Femur (tissue), 1 donor: ENCODE measurements around the gene ANKRD36C.
"Not testable (repeated sequence)": the region's sequence is repeated elsewhere in the genome, so short reads cannot be mapped to it uniquely, and the experiment has no call there.

Source experiments
- DNase-seq: peaks from one replicate; pipeline ENCODE4 v3.0.0-alpha.2; 2017

ANKRD36C gene

DNA sequence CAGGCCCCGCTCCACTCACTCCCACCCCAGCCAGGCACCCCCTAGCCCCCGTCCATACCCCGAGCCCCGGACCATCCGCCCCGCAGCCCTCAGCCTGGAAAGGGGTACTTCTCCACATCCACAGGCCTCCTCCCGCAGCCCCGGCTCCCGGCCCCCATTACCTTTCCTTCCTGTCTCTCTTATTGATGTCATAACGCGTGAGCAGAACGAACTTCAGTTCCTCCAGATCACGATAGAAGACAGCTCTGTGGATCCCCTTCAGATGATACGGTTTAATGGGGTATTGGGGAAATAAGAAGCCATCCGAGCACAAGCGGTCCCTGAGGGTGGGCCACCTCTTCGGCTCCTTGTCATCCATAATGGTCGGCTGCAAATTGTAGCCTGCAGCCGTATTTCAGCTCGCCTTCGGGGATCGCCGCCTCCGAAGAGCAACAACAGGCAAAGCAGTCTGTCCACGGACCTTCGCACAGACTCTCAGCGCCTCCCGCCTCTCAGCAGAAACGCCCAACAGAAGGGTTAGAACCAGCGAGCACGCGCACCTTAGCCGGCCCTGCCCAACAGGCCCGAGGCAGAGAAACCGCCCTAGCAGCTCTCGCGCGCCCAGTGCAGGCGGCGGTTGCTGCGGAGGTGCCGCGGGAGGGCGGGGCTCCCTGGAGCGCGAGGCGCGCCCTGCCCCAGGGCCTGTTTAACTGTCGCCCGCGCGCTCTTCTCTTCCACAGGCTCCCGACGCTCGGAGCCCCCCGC is at the start of gene ANKRD36C:
Gene ANKRD36C (minus strand): TSS at position 474 of the 744 bp plus-strand sequence. CDS start 116 bp downstream, at position 358.
- peak; percentile 57 for DNase-seq

DNA sequence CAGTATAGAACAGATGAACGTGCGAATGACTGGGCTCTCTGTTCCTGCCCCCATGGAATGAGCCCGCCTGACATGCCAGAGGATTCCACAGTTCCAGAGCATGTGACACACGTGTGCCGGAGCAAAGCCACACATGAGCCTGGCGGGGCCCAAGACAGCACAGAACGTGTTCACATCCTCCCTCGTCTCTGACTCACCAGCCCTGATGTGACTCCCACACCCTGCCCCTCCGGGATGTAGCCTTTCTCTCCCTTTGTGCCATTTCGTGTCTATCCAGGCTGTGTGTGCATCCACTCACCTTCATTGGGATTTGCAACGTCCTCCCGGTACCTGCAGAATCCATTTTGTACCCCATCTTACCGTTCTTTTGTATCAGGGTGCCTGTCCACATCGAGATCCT is 43.9 kb upstream of the ANKRD36C start:
- DNase-seq = not testable (repeated sequence)

DNA sequence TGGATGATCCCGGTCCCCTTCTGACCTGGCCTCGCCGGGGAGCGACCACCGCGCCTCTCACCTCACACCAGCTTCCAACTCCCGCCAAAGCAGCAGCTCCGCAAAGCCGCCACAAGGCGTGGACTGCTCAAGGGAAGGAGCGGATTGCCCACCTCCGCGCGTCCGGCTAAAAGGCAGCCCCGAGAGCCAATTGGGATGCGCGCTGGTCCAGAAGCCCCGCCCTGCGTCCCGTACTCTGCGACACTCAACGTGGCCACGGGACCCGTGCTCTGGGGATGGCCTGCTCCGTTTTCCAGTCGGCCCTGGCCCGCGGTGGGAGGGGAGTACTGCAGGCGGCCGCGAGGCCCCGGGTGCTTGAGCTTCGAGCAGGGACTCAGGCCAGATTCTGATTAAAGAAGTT is 43.2 kb upstream of the ANKRD36C start, which contains the start of gene GPAT2:
Gene GPAT2 (minus strand): TSS at position 125 of the 400 bp plus-strand sequence. CDS start 2,557 bp downstream, outside the sequence.
- not testable (repeated sequence) for DNase-seq

DNA sequence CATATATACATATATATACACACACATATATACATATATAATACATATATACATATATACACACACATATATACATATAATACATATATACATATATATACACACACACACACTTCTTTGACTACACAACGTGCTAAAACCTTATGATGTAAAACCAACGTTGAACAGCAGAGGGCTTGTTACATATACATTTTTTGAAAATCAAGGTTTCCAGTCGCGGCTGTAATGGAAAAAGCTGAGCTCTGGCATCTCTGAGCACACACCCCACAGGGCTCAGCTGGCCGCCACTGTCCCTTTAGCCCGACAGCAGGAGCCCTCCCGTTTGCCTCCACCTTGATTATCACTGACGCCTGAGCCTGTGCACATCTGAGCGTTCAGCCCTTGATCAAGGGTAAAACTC is 42.4 kb upstream of the ANKRD36C start:
- not testable (repeated sequence) for DNase-seq

DNA sequence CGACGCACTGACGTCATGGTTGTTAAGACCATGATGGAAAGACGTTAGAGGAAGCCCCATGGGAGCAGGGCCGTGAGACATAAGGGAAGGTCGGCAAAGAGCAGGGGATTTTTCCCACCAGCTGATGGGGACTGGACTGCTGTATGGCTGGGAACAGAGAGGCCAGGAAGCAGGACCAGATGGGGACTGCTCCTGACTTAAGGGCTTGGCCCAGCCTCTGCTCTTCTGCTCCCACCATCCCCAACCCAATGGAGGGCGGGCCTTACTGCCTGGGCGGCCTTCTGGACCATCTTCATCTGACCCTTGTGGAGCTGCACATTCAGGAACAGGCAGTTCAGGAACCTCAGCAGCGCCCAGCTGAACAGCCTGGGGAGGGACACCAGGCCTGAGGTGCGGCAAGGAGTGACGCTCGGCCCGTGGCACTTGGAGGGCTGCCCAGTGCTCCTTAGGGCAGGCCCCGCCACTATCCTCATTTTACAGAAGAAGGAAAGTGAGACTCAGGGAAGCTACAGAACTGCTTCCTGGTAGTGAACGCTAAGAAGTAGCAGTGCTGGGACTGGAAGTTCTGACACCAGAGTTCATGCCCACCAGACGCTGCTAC is 36.2 kb upstream of the ANKRD36C start:
- DNase-seq = not testable (repeated sequence)

DNA sequence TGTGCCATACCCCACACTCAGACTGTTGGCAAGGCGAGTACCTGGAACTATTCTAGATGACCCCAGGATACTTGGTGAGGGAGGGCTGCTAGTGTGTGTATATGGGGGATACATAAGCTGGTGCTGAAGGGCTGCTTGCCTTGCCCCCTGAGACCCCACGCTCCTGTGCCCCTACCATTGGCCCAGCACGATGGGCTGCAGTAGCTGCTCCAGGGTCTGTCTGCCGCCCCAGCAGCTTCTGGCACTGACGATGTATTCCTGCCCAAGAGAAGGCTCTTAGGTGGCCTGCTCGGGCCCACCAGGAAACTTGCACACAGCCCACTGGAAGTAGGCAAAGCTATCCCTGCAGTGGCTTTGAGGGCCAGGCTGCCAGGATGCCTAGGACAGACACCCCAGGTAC is 34.1 kb upstream of the ANKRD36C start:
- not testable (repeated sequence) for DNase-seq

DNA sequence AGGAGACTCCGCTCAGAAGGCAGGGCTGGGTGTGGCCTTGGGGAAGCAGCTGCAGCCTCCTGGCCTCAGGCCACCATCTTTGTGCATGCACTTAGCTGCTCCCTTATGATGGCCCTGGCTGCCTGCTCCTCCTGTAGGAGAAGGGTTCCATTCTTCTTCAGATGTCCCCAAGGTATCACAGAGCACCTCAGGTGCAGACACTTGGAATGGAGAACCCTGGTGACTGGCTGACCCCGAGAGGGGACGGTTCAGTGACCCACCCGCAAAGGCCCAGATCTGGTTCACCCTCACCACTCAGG is 33.5 kb upstream of the ANKRD36C start:
- DNase-seq = no peak

DNA sequence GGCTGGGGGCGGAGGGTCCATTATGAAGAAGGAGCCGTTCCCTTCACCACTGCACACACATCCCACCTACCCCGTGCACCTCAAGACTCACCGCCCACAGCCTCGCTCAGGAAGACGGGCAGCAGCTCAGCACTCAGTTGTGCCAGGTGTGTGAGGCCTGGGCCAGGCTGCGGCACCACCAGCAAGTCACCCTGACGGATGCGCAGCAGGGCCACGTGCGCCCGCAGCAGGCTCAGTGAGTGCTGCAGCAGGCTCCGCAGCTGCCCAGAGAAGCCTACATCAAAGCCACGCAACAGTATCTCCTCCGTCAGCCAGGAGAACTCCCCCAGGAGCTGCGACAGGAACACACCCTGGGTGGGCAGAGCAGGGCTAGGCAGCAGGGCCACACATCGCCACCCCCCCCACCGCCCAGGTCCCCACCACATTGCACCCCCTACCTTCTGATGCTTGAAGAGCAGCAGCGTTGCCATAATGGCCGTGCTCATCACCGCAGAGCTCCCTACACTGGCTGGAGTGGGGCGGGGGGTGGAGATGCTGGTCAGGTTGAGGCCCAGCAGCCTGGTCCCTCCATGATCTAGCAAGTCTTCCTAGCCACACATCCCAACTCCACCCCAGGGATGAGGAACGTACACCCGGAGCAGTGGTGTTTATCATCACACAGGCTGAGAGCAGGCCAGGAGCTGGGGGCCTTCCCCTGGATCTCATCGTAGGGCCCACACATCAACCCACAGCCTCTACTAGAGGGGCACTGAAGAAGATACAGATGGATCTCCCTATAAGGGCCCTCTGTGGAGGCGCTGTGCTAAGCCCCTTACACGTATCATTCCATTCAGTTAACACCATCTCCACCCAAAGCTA is 32.9 kb upstream of the ANKRD36C start:
- DNase-seq = no peak

DNA sequence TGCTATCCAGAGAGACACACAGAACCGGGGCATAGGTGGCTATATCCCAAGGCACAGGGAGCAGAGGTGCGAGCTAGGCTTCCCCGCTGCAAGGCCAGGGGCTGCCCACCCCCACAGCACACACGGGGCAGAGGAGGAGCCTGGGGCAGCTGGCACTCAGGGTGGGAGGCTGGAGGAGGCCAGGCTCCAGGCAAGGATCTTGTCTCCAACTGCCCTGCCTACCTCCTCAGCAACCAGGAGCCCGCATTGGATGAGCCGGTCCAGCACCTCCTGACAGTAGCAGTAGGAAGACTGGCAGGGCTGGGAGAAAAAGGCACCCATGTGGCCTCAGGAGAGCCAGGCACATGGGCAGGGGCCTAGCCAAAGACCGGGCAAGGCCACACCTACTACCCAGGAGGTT is 32.1 kb upstream of the ANKRD36C start:
- not testable (repeated sequence) for DNase-seq

DNA sequence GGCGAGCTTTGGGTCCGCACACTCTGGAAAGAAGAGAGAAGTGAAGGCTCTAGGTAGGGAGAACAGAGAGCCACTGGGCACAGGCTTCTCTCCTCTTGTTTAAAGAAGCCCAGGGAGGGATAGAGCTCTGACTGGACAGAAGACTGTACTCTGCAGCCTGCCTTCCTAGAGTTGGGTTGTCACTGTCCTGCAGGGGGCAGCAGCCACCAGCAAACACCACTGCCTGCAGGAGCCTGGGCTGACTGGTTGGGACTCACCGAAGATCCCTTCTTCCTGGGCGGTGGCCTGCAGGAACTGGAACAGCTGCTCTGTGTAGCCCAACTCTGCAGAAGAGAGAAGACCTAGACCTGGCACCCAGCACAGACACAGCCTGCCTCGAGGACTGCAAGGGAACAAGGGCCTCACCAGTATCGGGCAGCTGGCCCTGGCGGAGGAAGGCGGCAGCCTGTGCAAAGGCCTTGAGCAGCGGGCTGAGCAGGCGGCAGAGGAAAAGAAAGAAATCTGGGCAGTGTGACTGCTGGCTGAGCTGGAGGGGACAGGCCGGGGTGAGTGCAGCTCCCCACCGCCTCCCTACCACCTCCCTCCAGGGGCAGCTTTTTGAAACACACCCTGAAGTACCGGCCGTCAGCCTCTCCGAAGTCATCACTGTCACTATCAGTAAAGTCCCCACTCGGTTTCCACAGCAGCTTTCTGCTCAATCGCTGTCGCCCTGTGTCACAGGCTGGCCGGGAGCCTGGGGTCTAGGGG is 31.2 kb upstream of the ANKRD36C start:
- peak; percentile 91 for DNase-seq

DNA sequence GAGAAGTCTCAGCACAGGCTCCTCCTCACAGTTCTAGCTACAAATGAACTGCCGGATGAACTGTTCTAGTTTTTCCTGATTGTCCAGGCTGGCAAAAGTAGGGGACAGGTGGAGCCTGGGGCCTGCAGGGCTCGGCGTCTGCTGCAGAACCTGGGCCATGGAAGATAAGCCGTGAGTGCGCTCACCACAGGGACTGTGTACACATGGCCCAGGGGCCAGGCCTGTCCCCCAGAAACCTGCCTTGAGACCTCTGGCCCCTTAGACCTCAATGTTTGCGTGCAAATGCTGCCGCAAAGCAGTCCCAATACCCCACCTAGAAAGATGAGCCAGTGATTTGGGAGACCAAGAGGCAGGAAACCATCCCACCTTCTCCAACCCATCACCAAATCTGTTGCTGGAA is 30.5 kb upstream of the ANKRD36C start:
- DNase-seq = not testable (repeated sequence)

DNA sequence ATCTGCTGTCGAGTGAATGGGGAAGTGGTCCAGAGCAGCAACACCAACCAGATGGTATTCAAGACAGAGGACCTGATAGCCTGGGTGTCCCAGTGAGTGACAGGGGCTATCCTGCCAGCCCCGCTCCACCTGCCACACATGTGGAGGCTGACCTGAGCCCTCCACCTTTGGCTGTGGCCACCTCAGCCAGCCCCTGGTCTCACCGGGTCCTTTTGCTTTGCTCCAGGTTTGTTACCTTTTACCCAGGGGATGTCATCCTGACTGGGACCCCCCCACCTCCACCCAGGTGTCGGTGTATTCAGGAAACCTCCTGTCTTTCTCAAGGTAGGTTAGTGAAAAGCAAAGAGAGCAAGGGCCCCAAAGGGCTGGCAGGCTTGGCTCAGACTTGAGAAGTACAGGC is 29.5 kb upstream of the ANKRD36C start:
- DNase-seq = not testable (repeated sequence)

DNA sequence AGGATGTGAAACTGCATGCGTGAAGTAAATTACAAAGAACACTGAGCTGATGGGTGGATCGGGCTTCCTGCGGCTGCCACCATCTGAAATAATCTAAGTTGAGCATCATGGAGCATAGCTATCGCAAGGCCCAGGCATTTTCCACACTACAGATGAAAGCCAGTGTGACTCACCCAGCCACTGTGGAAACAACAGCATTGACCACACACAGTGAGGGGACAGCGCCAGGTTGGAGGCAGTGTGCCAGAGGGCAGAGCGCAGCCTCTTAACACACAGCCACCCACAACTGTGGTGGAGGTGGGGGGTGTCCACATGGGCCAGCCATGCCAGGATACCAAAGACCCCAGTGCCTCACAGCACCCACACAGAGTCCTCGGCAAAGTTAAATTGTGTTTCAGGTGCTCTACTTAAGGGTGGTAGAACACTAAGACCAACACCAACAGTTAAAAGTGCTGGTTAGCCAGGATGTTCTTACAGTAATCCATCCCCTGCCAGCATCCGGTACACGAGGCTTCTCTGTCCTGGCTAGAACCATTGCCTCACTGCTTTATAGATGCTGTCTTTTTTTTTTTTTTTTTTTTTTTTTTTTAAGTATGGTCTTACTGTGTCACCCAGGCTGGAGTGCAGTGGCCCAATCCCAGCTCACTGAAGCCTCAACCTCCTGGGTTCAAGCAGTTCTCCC is 28.4 kb upstream of the ANKRD36C start:
- not testable (repeated sequence) for DNase-seq

DNA sequence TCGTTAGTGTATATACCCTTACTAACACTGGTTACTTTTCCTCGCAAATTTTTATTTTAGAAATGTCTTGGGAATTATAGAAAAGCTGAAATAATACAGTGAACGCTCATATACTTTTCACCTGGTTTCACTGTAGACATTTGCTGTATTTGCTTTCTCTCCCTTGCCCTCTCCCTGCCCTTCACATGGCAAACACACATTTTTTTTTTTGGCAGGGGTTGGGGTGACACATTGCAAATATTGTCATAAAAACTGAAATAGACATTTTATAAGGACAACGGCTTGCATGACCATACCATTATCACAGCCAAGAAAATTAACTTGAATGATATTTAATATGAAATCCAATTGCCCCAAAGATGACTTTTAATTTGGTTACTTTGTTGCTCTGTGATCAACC is 24.7 kb upstream of the ANKRD36C start:
- not testable (repeated sequence) for DNase-seq

DNA sequence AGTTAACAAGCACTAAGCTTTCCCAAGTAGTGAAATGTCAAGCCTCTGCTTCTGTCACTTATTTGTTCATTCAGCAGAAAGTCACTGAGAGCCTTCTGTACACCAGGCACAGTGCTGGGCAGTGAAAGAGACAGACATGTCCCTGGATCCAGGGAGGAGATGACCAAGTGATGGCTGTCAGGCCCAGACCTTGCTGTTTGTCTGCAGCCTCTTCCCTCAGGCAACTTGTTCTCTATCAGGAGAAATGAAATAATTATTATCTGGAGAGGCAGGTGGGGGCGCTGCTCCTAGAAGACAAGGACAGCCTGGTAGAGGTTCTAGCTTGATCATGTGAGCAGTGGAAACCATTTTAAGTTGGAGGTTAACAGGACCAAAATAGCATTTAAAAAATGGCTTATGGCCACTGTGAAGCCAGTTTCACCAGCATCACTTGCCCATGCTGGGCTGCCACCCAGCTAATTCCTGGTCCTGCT is 21.2 kb upstream of the ANKRD36C start:
- not testable (repeated sequence) for DNase-seq

DNA sequence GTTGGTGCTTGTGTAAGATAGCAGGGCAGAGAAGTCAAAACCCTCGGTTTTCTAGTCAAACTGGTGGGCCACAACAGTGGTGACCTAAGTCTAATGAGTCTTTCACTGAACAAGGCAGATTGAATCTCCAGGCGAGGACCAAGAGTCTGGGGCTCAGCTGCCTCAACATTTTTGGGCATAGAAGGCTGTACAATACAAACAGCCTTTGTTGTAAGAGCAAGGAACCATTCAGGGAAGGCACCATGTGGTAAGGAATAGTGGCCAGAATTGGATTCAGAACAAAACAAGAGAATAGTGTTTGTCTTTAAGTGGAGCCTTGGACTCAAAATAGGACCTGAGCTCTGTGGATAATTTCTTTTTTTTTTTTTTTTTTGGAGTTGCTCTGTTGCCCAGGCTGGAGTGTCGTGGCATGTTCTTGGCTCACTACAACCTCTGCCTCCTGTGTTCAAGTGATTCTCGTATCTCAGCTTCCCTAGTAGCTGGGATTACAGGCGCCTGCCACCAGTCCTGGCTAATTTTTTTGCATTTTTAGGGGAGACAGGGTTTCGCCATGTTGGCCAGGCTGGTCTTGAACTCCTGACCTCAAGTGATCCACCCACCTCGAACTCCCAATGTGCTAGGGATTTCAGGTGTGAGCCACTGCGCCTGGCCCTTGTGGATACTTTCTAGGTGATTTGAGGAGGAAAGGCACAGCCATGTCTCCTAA is 20.6 kb upstream of the ANKRD36C start:
- not testable (repeated sequence) for DNase-seq

DNA sequence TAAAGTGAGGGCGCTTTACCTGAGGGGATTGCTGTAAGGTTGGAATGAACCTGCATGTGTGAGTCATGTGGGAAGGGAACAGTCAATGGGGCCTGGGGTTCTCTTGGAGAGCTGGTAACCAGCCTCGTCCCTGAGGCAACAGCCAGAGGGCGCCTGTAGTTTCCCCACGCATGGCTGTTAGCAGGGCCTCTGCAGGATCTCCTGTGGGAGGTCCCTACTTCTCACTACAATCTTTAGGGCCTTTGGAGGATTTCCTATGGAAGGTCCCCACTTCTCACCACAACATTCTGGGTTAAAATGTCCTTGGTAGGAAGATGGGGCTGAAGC is 19.5 kb upstream of the ANKRD36C start:
- not testable (repeated sequence) for DNase-seq

DNA sequence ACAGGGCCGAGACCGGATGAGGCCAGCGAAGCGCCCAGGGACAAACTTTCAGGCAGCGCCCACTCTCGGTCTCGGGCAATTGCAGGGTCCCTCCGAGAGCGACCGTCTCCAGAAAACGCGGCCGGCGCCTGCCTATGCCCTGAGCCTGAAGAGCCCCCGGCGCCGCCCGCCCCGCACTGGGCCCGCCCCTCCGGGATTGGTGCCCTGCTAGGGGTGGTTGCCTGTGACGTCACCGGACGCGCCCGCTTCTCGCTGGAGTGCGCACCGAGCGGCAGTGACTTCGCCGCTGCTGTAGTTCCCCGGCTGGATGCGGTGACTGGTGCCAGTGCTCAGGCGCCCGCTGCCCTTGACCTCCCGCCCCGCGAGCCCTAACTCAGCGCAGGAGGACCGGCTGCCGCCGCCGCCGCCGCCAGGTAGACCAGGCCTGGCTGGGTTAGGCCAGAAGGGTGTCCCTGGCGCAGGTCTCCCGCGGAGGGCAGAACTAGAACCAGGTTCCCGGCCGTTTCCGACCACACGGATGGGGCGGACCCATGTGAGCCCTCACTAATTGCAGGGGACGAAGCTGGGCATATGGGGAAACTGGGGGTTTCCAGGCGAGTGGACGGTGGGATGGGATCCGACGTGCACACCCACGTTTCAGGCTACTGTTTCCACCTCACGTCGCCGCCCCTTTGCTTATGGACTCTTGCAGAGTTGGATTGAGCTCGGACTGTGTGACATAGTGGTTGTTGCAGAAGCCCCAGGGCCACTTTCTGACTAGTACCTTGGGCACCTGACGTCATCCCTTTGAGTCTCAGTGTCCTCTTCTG is 18.9 kb upstream of the ANKRD36C start:
- DNase-seq = peak; percentile 95

DNA sequence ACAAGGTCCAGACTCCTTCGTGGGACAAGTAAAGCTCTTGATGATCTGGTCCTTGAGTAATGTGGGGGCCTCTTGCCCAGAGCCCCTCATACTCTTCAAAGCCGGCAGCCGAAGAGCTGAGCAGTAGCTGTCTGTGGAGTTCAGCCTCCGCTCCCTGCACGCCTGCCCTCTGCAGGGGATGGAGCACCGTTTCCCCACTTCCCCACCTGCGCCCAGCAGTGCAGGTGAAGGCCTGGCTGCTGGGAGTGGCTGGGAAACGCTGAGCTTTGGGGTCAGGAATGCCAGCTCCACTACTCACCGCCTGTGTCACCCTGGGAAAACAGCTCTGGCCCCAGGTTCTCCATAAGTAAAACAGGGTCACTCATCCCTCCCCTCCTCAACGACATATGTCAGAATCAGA is 18.2 kb upstream of the ANKRD36C start:
- DNase-seq = not testable (repeated sequence)

DNA sequence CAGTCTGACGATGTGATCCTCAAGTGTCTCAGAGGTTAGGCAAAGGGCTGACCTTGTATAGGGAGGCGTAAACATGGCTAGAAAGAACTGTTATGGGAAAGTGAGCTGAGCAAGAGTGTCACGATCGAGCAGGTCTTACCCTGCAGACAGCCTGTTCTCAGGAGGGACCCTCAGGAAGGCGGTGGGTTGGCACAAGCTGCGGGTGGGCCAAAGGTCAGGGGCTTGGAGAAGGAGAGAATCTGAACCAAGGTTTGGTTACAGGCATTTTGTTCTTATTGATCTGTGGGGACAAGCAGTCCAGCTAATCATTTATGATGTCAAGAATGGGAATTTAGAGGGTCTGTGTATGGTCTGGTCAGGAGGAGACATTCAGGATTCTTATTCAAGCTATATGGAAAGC is 16.4 kb upstream of the ANKRD36C start:
- DNase-seq = not testable (repeated sequence)

DNA sequence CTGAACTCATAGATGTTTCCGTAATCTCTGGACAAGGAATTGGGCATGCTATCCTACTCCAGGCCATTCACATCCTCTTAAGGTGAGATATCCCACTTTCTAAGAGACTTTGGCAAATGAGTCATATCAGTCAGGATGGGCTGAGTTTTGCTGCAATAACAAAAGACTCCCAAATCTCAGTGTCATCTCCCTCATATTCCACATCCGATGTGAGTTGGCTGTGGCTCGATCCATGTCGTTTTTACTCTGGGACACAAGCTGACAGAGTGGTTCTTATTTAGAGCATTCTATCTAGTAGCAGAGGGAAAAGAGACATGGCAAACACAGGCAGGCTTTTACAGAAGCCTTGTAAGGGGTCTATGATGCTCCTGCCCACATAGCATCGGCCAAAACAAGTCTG is 14.6 kb upstream of the ANKRD36C start:
- DNase-seq = not testable (repeated sequence)
